ENCODE measurements around the gene TMPRSS9.
A peak's percentile ranks its signal among the peaks of the same experiment; 100 is the strongest.

Gene TMPRSS9

DNA sequence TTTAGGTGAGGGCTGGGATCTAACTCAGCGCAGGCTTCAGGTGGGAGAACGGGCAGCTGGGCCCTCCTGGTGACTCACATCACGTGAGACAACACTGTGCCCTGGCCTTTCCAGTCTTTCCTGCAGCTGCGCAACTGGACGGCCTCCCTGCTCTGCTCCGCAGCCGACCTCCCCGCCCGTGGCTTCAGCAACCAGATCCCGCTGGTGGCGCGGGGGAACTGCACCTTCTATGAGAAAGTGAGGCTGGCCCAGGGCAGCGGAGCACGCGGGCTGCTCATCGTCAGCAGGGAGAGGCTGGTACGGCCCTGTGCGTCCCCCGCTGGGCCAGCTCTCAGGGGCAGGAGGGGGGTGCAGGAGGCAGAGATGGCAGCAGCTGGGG, 22.7 kb upstream of the TMPRSS9 start:
- TF ChIP-seq, protein P1, sequence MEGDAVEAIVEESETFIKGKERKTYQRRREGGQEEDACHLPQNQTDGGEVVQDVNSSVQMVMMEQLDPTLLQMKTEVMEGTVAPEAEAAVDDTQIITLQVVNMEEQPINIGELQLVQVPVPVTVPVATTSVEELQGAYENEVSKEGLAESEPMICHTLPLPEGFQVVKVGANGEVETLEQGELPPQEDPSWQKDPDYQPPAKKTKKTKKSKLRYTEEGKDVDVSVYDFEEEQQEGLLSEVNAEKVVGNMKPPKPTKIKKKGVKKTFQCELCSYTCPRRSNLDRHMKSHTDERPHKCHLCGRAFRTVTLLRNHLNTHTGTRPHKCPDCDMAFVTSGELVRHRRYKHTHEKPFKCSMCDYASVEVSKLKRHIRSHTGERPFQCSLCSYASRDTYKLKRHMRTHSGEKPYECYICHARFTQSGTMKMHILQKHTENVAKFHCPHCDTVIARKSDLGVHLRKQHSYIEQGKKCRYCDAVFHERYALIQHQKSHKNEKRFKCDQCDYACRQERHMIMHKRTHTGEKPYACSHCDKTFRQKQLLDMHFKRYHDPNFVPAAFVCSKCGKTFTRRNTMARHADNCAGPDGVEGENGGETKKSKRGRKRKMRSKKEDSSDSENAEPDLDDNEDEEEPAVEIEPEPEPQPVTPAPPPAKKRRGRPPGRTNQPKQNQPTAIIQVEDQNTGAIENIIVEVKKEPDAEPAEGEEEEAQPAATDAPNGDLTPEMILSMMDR (conservative IDR thresholded peaks at IDR 0.05; ENCODE audit: control insufficient read depth, insufficient read depth, low read depth, low read length), result peak; percentile 29
- H3K4me3 ChIP-seq (ENCODE audit: control insufficient read depth, low read depth, low read length), result no peak overlapping the region
- peak; percentile 74 for DNase-seq (ENCODE audit: low read depth)

DNA sequence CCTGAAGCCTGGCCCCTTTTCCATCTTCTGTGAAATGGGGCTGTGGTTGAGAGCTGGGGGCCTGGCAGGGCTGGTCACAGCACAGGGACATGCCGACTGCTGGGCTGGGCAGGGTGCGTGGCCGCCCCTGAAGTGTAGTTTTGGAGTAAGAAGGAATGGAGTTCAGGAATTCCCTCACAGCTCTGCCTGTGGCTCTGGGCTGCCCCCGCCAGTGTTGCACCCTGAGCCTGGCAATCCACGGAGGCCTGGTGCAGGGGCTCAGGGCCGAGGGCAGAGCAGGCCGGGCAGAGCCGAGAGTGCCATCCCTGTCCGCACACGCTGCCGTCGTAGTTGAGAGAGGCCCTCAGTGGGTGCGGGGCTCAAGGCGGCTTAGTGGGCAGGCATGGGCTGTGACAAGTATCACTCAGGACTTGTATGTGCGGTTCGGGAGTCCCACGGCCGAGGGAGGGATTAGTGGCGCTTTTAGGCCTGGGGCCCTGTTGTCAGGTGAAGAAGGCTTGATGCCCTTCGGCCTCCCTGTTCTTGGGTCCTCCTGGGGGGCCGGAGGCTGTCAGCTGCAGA, 21.9 kb upstream of the TMPRSS9 start:
- no peak overlapping the region for H3K4me3 ChIP-seq (ENCODE audit: control insufficient read depth, low read depth, low read length)
- TF ChIP-seq, protein P1 (conservative IDR thresholded peaks at IDR 0.05; ENCODE audit: control insufficient read depth, insufficient read depth, low read depth, low read length), result no peak
- no peak for DNase-seq (ENCODE audit: low read depth)

DNA sequence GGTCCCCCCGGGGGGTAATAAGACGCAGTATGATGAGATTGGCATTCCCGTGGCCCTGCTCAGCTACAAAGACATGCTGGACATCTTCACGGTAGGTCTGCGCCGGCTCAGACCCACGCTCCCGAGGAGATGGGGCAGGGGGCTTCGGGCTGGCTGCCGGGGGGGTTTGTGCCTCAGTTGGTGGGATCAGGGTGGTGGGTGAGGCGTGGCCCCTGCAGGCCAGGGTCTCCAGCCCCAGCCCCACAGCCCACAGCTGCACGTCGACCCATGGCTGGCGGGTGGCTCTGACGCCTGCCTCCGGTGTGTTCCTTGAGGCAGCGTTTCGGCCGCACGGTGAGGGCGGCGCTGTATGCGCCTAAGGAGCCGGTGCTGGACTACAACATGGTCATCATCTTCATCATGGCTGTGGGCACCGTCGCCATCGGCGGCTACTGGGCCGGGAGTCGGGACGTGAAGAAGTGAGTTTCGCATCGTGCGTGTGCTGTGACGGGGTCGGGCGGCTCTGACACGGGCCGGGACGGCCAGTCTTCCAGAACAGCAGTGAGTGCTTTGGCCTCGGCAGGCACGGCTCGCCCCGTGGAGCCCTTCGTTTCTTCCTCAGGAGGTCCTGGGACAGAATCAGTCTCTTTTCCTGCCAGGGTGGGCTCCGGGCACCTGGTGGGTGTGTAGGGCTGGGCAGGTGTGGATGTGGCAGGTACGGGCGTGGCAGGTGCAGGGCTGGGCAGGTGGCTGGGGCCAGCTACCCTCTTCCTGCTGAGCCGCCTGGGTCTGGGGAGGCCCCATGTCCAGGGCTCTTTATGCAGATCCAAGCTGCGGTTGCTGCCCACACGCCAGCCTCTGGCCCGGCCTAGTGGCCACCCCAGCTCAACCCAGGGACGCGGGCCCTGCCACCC, 21.1 kb upstream of the TMPRSS9 start:
- TF ChIP-seq, protein P1 (conservative IDR thresholded peaks at IDR 0.05; ENCODE audit: control insufficient read depth, insufficient read depth, low read depth, low read length), result no peak

DNA sequence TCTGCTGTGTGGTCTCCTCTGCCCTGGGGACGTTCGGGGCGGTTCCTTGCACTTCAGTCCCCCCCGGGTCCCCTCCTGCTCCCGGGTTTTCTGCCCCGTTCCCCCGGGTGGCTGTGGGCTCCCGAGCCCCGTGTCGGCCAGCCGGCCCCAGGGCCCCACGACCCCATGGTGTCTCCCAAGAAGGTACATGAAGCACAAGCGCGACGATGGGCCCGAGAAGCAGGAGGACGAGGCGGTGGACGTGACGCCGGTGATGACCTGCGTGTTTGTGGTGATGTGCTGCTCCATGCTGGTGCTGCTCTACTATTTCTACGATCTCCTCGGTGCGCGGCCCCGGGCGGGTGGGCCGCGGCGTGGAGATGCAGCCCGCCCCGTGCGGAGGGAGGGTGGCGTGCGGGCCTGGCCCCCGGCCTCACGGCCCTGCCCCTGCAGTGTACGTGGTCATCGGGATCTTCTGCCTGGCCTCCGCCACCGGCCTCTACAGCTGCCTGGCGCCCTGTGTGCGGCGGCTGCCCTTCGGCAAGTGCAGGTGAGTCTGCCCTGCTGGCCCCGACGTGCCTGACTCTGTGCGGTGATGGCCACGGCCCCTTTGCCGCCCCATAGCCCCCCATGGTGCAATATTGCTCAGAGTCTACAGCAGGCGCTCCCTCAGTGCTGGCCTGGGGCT, 20.3 kb upstream of the TMPRSS9 start:
- TF ChIP-seq, protein P1 (conservative IDR thresholded peaks at IDR 0.05; ENCODE audit: control insufficient read depth, insufficient read depth, low read depth, low read length), result no peak
- H3K4me3 ChIP-seq (ENCODE audit: control insufficient read depth, low read depth, low read length), result no peak overlapping the region
- no peak for DNase-seq (ENCODE audit: low read depth)

More for the DNA sequence above, 21.1 kb upstream of the TMPRSS9 start:
- H3K4me3 ChIP-seq (ENCODE audit: control insufficient read depth, low read depth, low read length), result no peak overlapping the region
- no peak for DNase-seq (ENCODE audit: low read depth)

DNA sequence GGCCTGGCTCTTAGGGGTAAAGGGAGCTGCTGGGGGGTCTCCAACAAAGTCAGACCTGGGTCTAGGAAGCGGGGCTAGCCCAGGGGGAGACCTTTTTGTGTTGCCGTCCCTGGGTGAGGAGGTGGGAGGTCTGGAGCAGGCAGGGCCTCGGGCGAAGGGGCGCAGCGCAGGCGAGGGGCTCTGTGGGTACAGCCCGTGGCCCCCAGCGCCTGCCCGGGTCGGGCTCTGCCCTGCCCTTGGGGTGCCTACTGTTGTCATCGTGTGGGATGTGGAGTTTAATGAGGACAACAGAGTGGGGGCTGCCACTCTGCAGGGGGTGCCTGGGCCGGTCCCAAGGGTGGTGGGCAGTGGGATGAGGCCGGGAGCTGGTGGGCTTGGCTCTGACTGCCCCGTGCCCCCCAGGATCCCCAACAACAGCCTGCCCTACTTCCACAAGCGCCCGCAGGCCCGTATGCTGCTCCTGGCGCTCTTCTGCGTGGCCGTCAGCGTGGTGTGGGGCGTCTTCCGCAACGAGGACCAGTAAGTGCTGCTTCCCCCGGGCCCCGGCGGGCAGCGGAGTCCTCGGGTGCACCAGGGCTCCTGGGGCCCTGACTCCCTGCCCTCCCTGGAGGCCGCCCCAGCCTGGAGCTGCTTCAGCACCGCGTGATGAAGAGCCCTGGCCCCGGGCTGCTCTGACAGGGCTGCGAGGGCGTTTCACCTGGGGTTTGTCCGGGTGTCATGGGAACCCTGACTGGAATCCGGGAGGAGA, 19.4 kb upstream of the TMPRSS9 start:
- H3K4me3 ChIP-seq (ENCODE audit: control insufficient read depth, low read depth, low read length), result no peak overlapping the region
- DNase-seq (ENCODE audit: low read depth), result no peak
- TF ChIP-seq, protein P1 (conservative IDR thresholded peaks at IDR 0.05; ENCODE audit: control insufficient read depth, insufficient read depth, low read depth, low read length), result no peak

DNA sequence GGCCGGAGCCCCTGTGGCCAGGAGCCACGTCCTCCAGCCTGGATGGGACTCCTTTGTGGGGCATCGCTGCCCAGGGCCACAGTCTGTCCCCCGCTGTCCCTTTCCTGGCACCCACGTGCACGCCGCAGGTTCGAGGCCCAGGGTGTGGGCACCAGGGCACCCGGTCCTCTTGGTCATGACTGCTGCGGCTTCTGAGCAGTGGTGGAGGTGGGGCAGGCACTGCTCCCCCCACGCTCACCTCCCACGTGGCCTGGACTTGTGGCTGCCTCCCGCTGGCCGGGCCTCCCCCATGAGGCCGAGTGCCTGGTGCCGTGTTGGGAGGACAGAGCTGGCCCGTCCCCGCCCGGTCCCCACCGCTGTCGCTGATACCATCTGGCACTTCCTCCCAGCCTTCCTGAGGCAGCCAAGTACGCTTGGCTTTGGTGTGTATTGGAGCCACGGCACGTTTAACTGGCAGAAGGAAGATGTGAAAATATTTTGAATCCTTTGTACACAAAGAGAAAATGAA, 18.8 kb upstream of the TMPRSS9 start:
- DNase-seq (ENCODE audit: low read depth), result no peak
- TF ChIP-seq, protein P1 (conservative IDR thresholded peaks at IDR 0.05; ENCODE audit: control insufficient read depth, insufficient read depth, low read depth, low read length), result no peak
- no peak overlapping the region for H3K4me3 ChIP-seq (ENCODE audit: control insufficient read depth, low read depth, low read length)
